ENCODE results near the gene ABHD12. TPM values are rescaled to one million over a fixed set of nuclear protein-coding genes. Genes with fewer than 3 reads are reported as not detected.

Gene ABHD12
- total and polyA plus RNA-seq, 2 experiments from 2014 or later, result 69.5 to 187 TPM

DNA sequence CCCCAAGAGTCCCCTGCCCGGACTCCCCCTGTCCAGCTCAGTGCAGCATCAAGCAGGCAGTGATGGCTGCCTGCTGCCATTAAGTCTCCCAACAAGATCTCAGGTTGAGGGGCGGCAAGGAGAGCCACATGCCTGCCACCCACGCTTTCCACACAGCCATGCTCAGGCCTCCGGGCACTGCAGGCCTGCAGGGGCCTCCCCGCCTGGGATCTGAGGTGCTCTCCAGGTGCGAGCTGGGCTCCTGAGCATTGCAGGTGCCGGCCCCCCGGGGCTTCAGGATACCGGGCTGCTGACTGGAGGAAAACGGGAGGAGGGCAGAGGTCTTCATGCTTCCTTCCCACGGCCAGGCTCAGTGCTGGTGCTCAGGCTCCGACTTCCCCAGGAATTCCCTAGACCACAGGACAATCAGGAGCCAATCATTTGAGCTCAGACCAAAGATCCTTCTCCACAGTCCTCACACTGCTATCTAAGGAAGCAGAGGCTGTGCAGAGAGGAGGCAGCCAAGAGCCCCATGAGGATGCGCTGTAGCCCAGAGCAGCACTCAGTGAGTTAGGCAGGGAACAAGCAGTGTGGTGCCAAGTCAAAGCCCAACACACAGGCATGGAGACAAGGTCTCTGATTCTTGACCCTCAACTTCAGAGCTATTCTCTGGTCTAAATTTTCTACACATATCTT is 90.0 kb downstream of the ABHD12 start:
- Histone ChIP-seq H2AFZ (no peak overlapping the region), H3K9me2 (replicated peaks; ENCODE audit: insufficient read depth) (no peaks in the 10 kb centered on the region), H3K27me3 (no peaks in the 10 kb centered on the region), H3K36me3 (replicated peaks; ENCODE audit: insufficient read depth, low read depth) (no peaks in the 10 kb centered on the region), H3K9me3 (ENCODE audit: low read depth) (no peaks in the 10 kb centered on the region), H3K4me3 (no peak overlapping the region), H3K4me2 (no peak overlapping the region), H3K27ac (no peak overlapping the region), H3K79me2 (no peaks in the 10 kb centered on the region), H4K20me1 (ENCODE audit: insufficient read depth, poor library complexity, severe bottlenecking) (no peaks in the 10 kb centered on the region), H3K4me1 (ENCODE audit: insufficient read depth) (no peaks in the 10 kb centered on the region)
- no peak for DNase-seq (ENCODE audit: low spot score)
- WGBS (ENCODE audit: low lambda C conversion rate, missing lambda C conversion rate), result 76% methylated on average over 13 of the region's 13 CpGs
- TF ChIP-seq EZH2phosphoT487 (IDR thresholded peaks at IDR 0.05; ENCODE audit: low read depth, severe bottlenecking, unreplicated experiment) (no peak), CTCF (IDR thresholded peaks at IDR 0.05; ENCODE audit: poor library complexity) (no peak), EZH2 (IDR thresholded peaks at IDR 0.05; ENCODE audit: borderline replicate concordance) (no peak)

GRCh38 chr20:25299806-25300205 is 90.8 kb downstream of the ABHD12 start:
- H3K27ac ChIP-seq, result no peak overlapping the region
- no peak overlapping the region for H3K4me3 ChIP-seq
- DNase-seq (ENCODE audit: low spot score), result no peak
- H3K9me3 ChIP-seq (ENCODE audit: low read depth), result no peaks in the 10 kb centered on the region
- 94% methylated on average over 9 of the region's 9 CpGs for WGBS (ENCODE audit: low lambda C conversion rate, missing lambda C conversion rate)
- TF ChIP-seq EZH2phosphoT487 (IDR thresholded peaks at IDR 0.05; ENCODE audit: low read depth, severe bottlenecking, unreplicated experiment), result no peak
- TF ChIP-seq EZH2 (IDR thresholded peaks at IDR 0.05; ENCODE audit: borderline replicate concordance), result no peak
- TF ChIP-seq CTCF (IDR thresholded peaks at IDR 0.05; ENCODE audit: poor library complexity), result no peak
- H2AFZ ChIP-seq, result no peak overlapping the region
- H3K36me3 ChIP-seq (replicated peaks; ENCODE audit: insufficient read depth, low read depth), result no peaks in the 10 kb centered on the region
- H3K27me3 ChIP-seq, result no peaks in the 10 kb centered on the region
- no peaks in the 10 kb centered on the region for H3K9me2 ChIP-seq (replicated peaks; ENCODE audit: insufficient read depth)
- no peak overlapping the region for H3K4me2 ChIP-seq
- H3K79me2 ChIP-seq, result no peaks in the 10 kb centered on the region
- no peaks in the 10 kb centered on the region for H3K4me1 ChIP-seq (ENCODE audit: insufficient read depth)
- H4K20me1 ChIP-seq (ENCODE audit: insufficient read depth, poor library complexity, severe bottlenecking), result no peaks in the 10 kb centered on the region

DNA sequence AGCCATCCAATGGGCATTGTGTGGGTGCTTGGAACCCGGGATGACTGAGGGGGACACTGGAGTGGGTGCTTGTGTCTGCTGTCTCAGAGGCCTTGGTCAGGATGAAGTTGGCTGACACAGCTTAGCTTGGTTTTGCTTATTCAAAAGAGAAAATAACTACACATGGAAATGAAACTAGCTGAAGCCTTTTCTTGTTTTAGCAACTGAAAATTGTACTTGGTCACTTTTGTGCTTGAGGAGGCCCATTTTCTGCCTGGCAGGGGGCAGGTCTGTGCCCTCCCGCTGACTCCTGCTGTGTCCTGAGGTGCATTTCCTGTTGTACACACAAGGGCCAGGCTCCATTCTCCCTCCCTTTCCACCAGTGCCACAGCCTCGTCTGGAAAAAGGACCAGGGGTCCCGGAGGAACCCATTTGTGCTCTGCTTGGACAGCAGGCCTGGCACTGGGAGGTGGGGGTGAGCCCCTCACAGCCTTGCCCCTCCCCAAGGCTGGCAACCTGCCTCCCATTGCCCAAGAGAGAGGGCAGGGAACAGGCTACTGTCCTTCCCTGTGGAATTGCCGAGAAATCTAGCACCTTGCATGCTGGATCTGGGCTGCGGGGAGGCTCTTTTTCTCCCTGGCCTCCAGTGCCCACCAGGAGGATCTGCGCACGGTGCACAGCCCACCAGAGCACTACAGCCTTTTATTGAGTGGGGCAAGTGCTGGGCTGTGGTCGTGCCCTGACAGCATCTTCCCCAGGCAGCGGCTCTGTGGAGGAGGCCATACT is 93.3 kb downstream of the ABHD12 start:
- Histone ChIP-seq H3K27me3 (no peaks in the 10 kb centered on the region), H3K9me3 (ENCODE audit: low read depth) (no peaks in the 10 kb centered on the region), H3K4me1 (ENCODE audit: insufficient read depth) (no peaks in the 10 kb centered on the region), H3K79me2 (no peaks in the 10 kb centered on the region), H3K36me3 (replicated peaks; ENCODE audit: insufficient read depth, low read depth) (no peaks in the 10 kb centered on the region), H3K9me2 (replicated peaks; ENCODE audit: insufficient read depth) (no peaks in the 10 kb centered on the region), H3K4me2 (no peak overlapping the region), H2AFZ (no peak overlapping the region), H3K4me3 (no peak overlapping the region), H3K27ac (no peak overlapping the region), H4K20me1 (ENCODE audit: insufficient read depth, poor library complexity, severe bottlenecking) (no peaks in the 10 kb centered on the region)
- 91% methylated on average over 10 of the region's 10 CpGs for WGBS (ENCODE audit: low lambda C conversion rate, missing lambda C conversion rate)
- DNase-seq (ENCODE audit: low spot score), result no peak
- no peak for TF ChIP-seq EZH2phosphoT487 (IDR thresholded peaks at IDR 0.05; ENCODE audit: low read depth, severe bottlenecking, unreplicated experiment)
- no peak for TF ChIP-seq EZH2 (IDR thresholded peaks at IDR 0.05; ENCODE audit: borderline replicate concordance)
- TF ChIP-seq CTCF (IDR thresholded peaks at IDR 0.05; ENCODE audit: poor library complexity), result no peak
